ENCODE data around the gene GJC1. TPM values are rescaled to one million over a fixed set of nuclear protein-coding genes. Genes with fewer than 3 reads are reported as not detected.

GJC1 gene
- total RNA-seq, 1 donor from 2014 or later, result 36.9 TPM

DNA sequence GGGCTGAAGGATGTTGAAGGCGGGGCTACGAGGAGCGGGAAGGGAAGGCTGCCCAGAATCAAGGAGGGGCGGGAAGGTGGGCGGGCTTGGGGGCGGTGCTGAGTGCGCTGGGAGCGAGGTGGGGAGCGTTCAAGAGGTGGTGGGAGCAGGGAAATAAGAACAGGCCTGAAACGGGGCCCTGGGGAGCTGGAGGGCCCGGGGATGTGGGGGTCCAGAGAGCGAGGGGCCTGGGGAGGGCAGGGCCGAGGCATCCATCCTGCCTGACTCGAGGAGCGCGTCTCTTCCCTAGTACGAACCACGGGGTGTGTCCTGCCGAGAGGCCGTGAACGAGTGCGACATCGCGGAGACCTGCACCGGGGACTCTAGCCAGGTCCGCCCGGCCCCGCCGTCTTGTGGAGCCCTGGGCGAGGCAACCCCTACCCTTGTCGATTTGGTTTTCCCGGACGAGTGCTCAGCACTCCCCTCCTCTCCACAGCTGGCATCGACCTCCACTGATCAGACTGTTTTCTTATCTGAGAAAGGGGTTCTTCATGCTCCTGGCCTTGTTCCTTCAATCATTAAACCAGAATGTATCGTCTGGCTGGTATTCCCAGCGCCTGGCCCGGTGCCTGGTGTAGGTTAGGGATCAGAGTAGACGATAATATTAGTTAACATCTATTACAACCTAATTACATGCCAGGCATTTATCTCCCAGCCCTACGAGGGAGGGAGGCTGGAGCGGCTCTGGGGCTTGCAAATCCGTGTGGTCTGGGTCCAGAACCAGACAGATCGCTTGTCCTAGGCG, 54.1 kb downstream of the GJC1 start:
- TF ChIP-seq, protein P1, sequence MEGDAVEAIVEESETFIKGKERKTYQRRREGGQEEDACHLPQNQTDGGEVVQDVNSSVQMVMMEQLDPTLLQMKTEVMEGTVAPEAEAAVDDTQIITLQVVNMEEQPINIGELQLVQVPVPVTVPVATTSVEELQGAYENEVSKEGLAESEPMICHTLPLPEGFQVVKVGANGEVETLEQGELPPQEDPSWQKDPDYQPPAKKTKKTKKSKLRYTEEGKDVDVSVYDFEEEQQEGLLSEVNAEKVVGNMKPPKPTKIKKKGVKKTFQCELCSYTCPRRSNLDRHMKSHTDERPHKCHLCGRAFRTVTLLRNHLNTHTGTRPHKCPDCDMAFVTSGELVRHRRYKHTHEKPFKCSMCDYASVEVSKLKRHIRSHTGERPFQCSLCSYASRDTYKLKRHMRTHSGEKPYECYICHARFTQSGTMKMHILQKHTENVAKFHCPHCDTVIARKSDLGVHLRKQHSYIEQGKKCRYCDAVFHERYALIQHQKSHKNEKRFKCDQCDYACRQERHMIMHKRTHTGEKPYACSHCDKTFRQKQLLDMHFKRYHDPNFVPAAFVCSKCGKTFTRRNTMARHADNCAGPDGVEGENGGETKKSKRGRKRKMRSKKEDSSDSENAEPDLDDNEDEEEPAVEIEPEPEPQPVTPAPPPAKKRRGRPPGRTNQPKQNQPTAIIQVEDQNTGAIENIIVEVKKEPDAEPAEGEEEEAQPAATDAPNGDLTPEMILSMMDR (IDR thresholded peaks at IDR 0.05; ENCODE audit: insufficient read depth, low read length, poor library complexity, severe bottlenecking), result no peak
- H3K36me3 ChIP-seq (ENCODE audit: control insufficient read depth, insufficient read depth, low read length), result no peaks in the 10 kb centered on the region
- H3K27me3 ChIP-seq (ENCODE audit: control insufficient read depth, insufficient read depth, low read length), result peaks cover 28% of the 10 kb centered on the region
- peak overlapping the region; percentile 58 for H3K4me3 ChIP-seq (ENCODE audit: low read depth, low read length)
- DNase-seq (ENCODE audit: low read depth), result no peak

DNA sequence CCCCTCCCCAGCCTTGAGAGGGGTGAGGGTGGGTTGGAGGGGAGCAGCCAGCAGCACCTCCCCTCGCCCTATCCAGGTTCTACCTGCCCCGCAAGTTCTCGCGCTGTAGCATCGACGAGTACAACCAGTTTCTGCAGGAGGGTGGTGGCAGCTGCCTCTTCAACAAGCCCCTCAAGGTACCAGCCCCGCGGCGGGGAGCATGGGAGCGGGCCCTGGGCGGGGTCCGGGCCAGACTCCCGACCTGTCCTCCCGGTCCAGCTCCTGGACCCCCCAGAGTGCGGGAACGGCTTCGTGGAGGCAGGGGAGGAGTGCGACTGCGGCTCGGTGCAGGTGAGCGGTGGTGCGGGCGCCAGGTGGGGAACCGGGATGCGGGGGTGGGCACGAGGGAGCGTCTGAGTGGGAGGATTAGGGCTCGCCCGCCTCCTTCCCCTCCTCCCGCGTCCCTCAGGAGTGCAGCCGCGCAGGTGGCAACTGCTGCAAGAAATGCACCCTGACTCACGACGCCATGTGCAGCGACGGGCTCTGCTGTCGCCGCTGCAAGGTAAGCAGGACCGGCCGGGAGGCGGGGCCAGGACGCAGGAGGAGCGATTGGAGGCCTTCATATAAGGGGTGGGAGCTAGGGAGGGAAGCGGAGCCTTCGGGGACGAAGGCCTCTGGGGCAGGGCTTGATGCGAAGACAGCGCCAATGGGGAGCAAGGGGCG, 54.8 kb downstream of the GJC1 start:
- Histone ChIP-seq H3K36me3 (ENCODE audit: control insufficient read depth, insufficient read depth, low read length) (no peaks in the 10 kb centered on the region), H3K27me3 (ENCODE audit: control insufficient read depth, insufficient read depth, low read length) (peaks cover 28% of the 10 kb centered on the region), H3K4me3 (ENCODE audit: low read depth, low read length) (peak overlapping the region; percentile 58)
- TF ChIP-seq, protein P1 (IDR thresholded peaks at IDR 0.05; ENCODE audit: insufficient read depth, low read length, poor library complexity, severe bottlenecking), result no peak
- peak; percentile 95 for DNase-seq (ENCODE audit: low read depth)

DNA sequence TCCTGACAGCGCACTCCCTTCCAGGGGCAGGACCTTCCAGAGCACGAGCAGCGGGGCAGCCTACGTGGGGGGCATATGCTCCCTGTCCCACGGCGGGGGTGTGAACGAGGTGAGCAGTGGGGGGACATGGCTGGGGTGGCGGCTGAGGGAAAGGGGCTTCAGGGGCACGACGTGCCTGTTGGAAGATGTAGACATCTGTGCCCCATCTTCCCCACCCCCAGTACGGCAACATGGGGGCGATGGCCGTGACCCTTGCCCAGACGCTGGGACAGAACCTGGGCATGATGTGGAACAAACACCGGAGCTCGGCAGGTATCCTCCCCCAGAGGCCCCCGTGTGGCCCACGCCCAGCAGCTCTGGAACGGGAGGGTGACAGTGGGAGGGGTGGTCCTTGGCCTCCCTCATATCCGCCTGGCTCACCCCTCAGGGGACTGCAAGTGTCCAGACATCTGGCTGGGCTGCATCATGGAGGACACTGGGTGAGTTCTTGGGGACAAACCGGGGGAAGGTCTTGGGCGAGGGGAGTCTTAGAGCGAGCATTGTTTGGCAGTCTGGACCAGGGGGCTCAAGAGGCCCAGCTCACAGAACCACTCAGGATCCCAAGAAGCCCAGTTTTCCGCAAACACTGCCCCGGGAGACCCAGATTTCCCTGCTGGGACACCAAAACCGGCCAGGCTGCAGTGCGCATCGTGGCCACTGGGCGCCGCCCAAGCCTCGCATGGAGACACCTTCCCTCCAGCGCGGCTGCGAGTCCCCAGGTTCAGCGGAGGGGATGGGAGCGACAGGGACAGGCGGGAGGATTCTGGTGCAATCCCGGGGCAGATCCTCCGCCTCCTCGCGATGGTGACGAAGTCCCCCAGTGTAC, 55.6 kb downstream of the GJC1 start:
- DNase-seq (ENCODE audit: low read depth), result no peak
- TF ChIP-seq, protein P1 (IDR thresholded peaks at IDR 0.05; ENCODE audit: insufficient read depth, low read length, poor library complexity, severe bottlenecking), result peak; percentile 99
- Histone ChIP-seq H3K4me3 (ENCODE audit: low read depth, low read length) (peak overlapping the region; percentile 58), H3K36me3 (ENCODE audit: control insufficient read depth, insufficient read depth, low read length) (no peaks in the 10 kb centered on the region), H3K27me3 (ENCODE audit: control insufficient read depth, insufficient read depth, low read length) (peaks cover 28% of the 10 kb centered on the region)

GRCh38 chr17:44773140-44773539, 56.9 kb downstream of the GJC1 start:
- TF ChIP-seq, protein P1 (IDR thresholded peaks at IDR 0.05; ENCODE audit: insufficient read depth, low read length, poor library complexity, severe bottlenecking), result no peak
- H3K36me3 ChIP-seq (ENCODE audit: control insufficient read depth, insufficient read depth, low read length), result no peaks in the 10 kb centered on the region
- DNase-seq (ENCODE audit: low read depth), result no peak
- peaks cover 28% of the 10 kb centered on the region for H3K27me3 ChIP-seq (ENCODE audit: control insufficient read depth, insufficient read depth, low read length)
- no peak overlapping the region for H3K4me3 ChIP-seq (ENCODE audit: low read depth, low read length)

DNA sequence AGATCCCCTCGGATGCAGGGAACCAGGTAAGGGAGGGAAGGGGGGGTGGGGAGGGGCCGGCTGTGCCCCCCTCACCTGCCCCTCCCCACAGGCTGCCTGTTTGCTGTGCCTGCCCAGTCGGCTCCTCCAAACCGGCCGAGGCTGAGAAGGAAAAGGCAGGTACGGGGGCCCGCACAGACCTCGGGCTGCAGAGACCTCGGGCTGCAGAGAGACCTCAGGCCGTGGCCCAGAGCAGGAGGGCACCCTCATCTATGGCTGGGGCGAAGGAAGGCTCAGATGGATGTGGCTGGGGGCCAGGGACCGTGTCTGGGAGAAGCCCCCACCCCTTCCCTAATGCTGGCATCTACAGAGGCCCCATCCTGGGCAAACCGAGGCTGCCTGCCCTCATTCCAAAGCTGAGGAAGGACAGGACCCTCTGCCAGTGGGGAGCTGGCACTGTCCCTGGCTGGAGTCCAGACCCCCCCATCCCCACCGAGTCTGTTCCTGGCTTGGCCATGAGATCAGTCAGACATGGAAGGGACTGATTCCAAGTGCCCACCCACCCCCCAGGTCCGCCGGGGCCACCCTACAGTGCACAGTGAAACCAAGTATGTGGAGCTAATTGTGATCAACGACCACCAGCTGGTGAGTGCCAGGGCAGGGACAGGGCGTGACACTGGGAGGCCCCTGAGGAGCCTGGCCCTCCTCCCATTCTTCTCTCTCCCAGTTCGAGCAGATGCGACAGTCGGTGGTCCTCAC, 57.6 kb downstream of the GJC1 start:
- DNase-seq (ENCODE audit: low read depth), result no peak
- H3K36me3 ChIP-seq (ENCODE audit: control insufficient read depth, insufficient read depth, low read length), result no peaks in the 10 kb centered on the region

More for the DNA sequence above, 57.6 kb downstream of the GJC1 start:
- Histone ChIP-seq H3K27me3 (ENCODE audit: control insufficient read depth, insufficient read depth, low read length) (peaks cover 28% of the 10 kb centered on the region), H3K4me3 (ENCODE audit: low read depth, low read length) (no peak overlapping the region)
- TF ChIP-seq, protein P1 (IDR thresholded peaks at IDR 0.05; ENCODE audit: insufficient read depth, low read length, poor library complexity, severe bottlenecking), result no peak
